Upper lobe of left lung (tissue), 4 donors: Measurements from ENCODE around the gene GRID1.

ENCODE experiments used
- CTCF ChIP-seq, 6 experiments: fragments of 450-650 bp in 4 of 6; fragments of 200-600 bp in 2 of 6; sonication (generic) in 2 of 6; IDR thresholded peaks; one replicate each; pipeline ENCODE4 v1.5.1; 2016 to 2019; ENCODE audit warnings: antibody characterized with exemption in 6 of 6
- EP300 ChIP-seq, 4 donors: sonication (generic); formaldehyde crosslinking; IDR thresholded peaks; one replicate each; pipeline ENCODE4 v1.5.1; 2017; ENCODE audit warnings: antibody characterized with exemption in 4 of 4, control low read depth in 2 of 4
- POLR2A ChIP-seq, 4 donors: fragments of 450-650 bp; IDR thresholded peaks; one replicate each; pipeline ENCODE4 v1.5.1; 2016 to 2017; ENCODE audit warnings: antibody characterized with exemption in 4 of 4, mild to moderate bottlenecking in 2 of 4
- POLR2AphosphoS5 ChIP-seq, 2 donors: sonication (generic); formaldehyde crosslinking; IDR thresholded peaks; one replicate each; pipeline ENCODE4 v1.5.1; 2017; ENCODE audit warnings: antibody characterized with exemption in 2 of 2

GRCh38 chr10:86317949-86318725 is 48.5 kb downstream of the GRID1 start:
- TF ChIP-seq CTCF (IDR thresholded peaks at IDR 0.05) (no peak), POLR2A (IDR thresholded peaks at IDR 0.05) (no peak), POLR2AphosphoS5 (IDR thresholded peaks at IDR 0.05) (no peak), EP300 (IDR thresholded peaks at IDR 0.05) (no peak)
